CD4-positive, alpha-beta T cell (primary cell): ENCODE data around the gene MEI1. TPM values are rescaled to one million over a fixed set of nuclear protein-coding genes. Genes with fewer than 3 reads are reported as not detected.

ENCODE experiments used
- ATAC-seq: fragments of 200-7000 bp; cut with Tn5 transposase; one replicate; pipeline ENCODE4 v1.10.0; 2022; ENCODE audit warnings: mild to moderate bottlenecking; ENCODE audit not compliant: poor library complexity
- CTCF ChIA-PET: fragments of 350-600 bp; sonication (Branson Sonifier 250); formaldehyde crosslinking; loops from one replicate; lab custom pipeline; 2021; ENCODE audit warnings: antibody characterized with exemption, inconsistent platforms; lab: Charles Lee
- POLR2A ChIA-PET: fragments of 350-600 bp; sonication (Branson Sonifier 250); formaldehyde crosslinking; loops from one replicate; lab custom pipeline; 2021; ENCODE audit warnings: antibody characterized with exemption, inconsistent platforms; lab: Charles Lee
- DNase-seq, 14 experiments: peaks; one replicate each; pipeline ENCODE4 v3.0.0-alpha.2; 2013 to 2020; ENCODE audit warnings: mixed read lengths in 2 of 14
- H3K27ac ChIP-seq, 2 donors: one replicate each; pipeline versions ENCODE4 v1.5.1 to v1.7.0; 2013; ENCODE audit warnings: low read length in 2 of 2, low read depth in 1 of 2, mild to moderate bottlenecking in 1 of 2
- H3K27me3 ChIP-seq, 2 experiments: 1 replicate in 1 of 2; 2 replicates in 1 of 2; pipeline versions ENCODE4 v1.6.1 to v1.7.0; 2013; ENCODE audit warnings: low read length in 2 of 2, control low read depth in 1 of 2, mild to moderate bottlenecking in 1 of 2, moderate library complexity in 1 of 2; ENCODE audit not compliant: insufficient read depth in 2 of 2, control insufficient read depth in 1 of 2
- H3K36me3 ChIP-seq: one replicate; pipeline ENCODE4 v1.6.1; 2013; ENCODE audit warnings: low read length, control low read depth; ENCODE audit not compliant: insufficient read depth
- H3K4me1 ChIP-seq: one replicate; pipeline ENCODE4 v1.6.1; 2013; ENCODE audit warnings: low read length, control low read depth; ENCODE audit not compliant: insufficient read depth
- H3K4me3 ChIP-seq: one replicate; pipeline ENCODE4 v1.5.1; 2013; ENCODE audit warnings: mild to moderate bottlenecking, low read length, moderate library complexity
- H3K9me3 ChIP-seq, 2 experiments: 1 replicate in 1 of 2; 2 replicates in 1 of 2; pipeline versions ENCODE4 v1.6.1 to v1.7.0; 2013; ENCODE audit warnings: low read length in 2 of 2, mild to moderate bottlenecking in 2 of 2, control low read depth in 1 of 2, moderate library complexity in 1 of 2; ENCODE audit not compliant: control insufficient read depth in 1 of 2, insufficient read depth in 1 of 2
- H3K27ac Mint-ChIP-seq: one replicate; pipeline ENCODE4 v1.8.0; 2020; ENCODE audit warnings: mixed read lengths
- H3K27me3 Mint-ChIP-seq: one replicate; pipeline ENCODE4 v1.8.0; 2021; ENCODE audit warnings: mixed read lengths
- H3K36me3 Mint-ChIP-seq: one replicate; pipeline ENCODE4 v1.8.0; 2021; ENCODE audit warnings: low read depth, mixed read lengths
- H3K4me1 Mint-ChIP-seq: one replicate; pipeline ENCODE4 v1.8.0; 2021; ENCODE audit warnings: low read depth, mixed read lengths
- H3K4me3 Mint-ChIP-seq: one replicate; pipeline ENCODE4 v1.8.0; 2020; ENCODE audit warnings: mild to moderate bottlenecking, mixed read lengths
- H3K9me3 Mint-ChIP-seq: one replicate; pipeline ENCODE4 v1.8.0; 2020; ENCODE audit warnings: mixed read lengths
- CTCF ChIP-seq: fragments of 200-600 bp; IDR thresholded peaks from one replicate; pipeline ENCODE4 v1.8.0; 2022; ENCODE audit warnings: antibody characterized with exemption, mild to moderate bottlenecking
- intact Hi-C, 2 experiments: fragments of 100-400 bp; cut with DNase I in 1 of 2; cut with micrococcal nuclease in 1 of 2; formaldehyde crosslinking; loops; one replicate each; pipeline versions ENCODE4 v1.15.1 to v1.9.0; 2023 to 2025; cut with DNase I, micrococcal nuclease
- total RNA-seq, 174 experiments: library from RNA in 2 of 174; stranded (reverse) in 2 of 174; gene quantifications; one replicate each; pipeline ENCODE4 v1.2.3 and lab custom pipeline; 2021 to 2026

Gene MEI1
- total RNA-seq, 2 experiments from 2014 or later: 64.4 to 81.0 TPM

GRCh38 chr22:41847300-41847699, 148.0 kb downstream of the MEI1 start:
- H3K27ac Mint-ChIP-seq: no peak overlapping the region
- no peak overlapping the region for H3K4me3 ChIP-seq
- no peaks in the 10 kb centered on the region for H3K9me3 Mint-ChIP-seq
- ATAC-seq (no peak), DNase-seq (no peak)
- ChIA-PET POLR2A (interaction anchor here (7.2 kb wide), 1 partner anchor 14 kb away, joined by 41 read pairs; the partner anchor contains the start of gene SREBF2), CTCF (interaction anchor here (0.6 to 2.3 kb wide), 3 partner anchors 11 to 72 kb away, joined by 3 to 10 read pairs (median 4); no protein-coding TSS in a partner anchor)
- no peak overlapping the region for H3K4me3 Mint-ChIP-seq
- H3K36me3 ChIP-seq: no peaks in the 10 kb centered on the region
- H3K36me3 Mint-ChIP-seq: no peaks in the 10 kb centered on the region
- TF ChIP-seq CTCF: no peak
- intact Hi-C loops: no loop called here
- no peaks in the 10 kb centered on the region for H3K27me3 ChIP-seq
- H3K4me1 Mint-ChIP-seq: peaks cover 50% of the 10 kb centered on the region
- no peaks in the 10 kb centered on the region for H3K27me3 Mint-ChIP-seq
- peaks cover 40% of the 10 kb centered on the region for H3K4me1 ChIP-seq
- H3K27ac ChIP-seq: no peak overlapping the region
- H3K9me3 ChIP-seq: no peaks in the 10 kb centered on the region

GRCh38 chr22:41848468-41848867, 149.2 kb downstream of the MEI1 start:
- TF ChIP-seq CTCF: no peak
- no peaks in the 10 kb centered on the region for H3K27me3 ChIP-seq
- Mint-ChIP-seq H3K4me3 (no peak overlapping the region), H3K27me3 (no peaks in the 10 kb centered on the region), H3K36me3 (no peaks in the 10 kb centered on the region), H3K4me1 (peaks cover 45% of the 10 kb centered on the region), H3K9me3 (no peaks in the 10 kb centered on the region), H3K27ac (no peak overlapping the region)
- H3K36me3 ChIP-seq: no peaks in the 10 kb centered on the region
- no peak overlapping the region for H3K4me3 ChIP-seq
- H3K9me3 ChIP-seq: no peaks in the 10 kb centered on the region
- ATAC-seq: peak; percentile 43
- no peak overlapping the region for H3K27ac ChIP-seq
- peaks cover 29% of the 10 kb centered on the region for H3K4me1 ChIP-seq
- intact Hi-C loops: no loop called here
- ChIA-PET POLR2A (no interaction called here), CTCF (no interaction called here)
- peak in 2 of 14 experiments; percentile 55 to 63 for DNase-seq

Other genes starting within 250 kb of the MEI1 start
- gene PHF5A, start 230.8 kb upstream of the MEI1 start, total RNA-seq: 10 to 100 TPM; 41.3 to 44.2 TPM
- 10 to 100 TPM; 69.5 to 71.9 TPM for gene ACO2, start 230.4 kb upstream of the MEI1 start, total RNA-seq
- 10 to 100 TPM; 13.4 to 17.3 TPM for gene POLR3H, start 155.0 kb upstream of the MEI1 start, total RNA-seq
- gene CSDC2, start 138.5 kb upstream of the MEI1 start, total RNA-seq: not detected
- 10 to 100 TPM; 24.8 to 25.5 TPM for gene PMM1, start 109.7 kb upstream of the MEI1 start, total RNA-seq
- 10 to 100 TPM; 12.7 to 13.0 TPM for gene DESI1, start 78.5 kb upstream of the MEI1 start, total RNA-seq
- gene XRCC6, start 78.2 kb upstream of the MEI1 start, total RNA-seq: 100 to 1,000 TPM; 162 TPM
- gene SNU13, start 10.6 kb upstream of the MEI1 start, total RNA-seq: 100 to 1,000 TPM; 134 to 140 TPM
- 10 to 100 TPM; 14.1 to 16.2 TPM for gene CCDC134, start 101.2 kb downstream of the MEI1 start, total RNA-seq
- 10 to 100 TPM; 67.2 to 69.9 TPM for gene SREBF2, start 133.6 kb downstream of the MEI1 start, total RNA-seq
- gene SHISA8, start 215.6 kb downstream of the MEI1 start, total RNA-seq: under 1 TPM; 0.56 to 0.60 TPM
- 10 to 100 TPM; 12.2 to 12.9 TPM for gene TNFRSF13C, start 227.3 kb downstream of the MEI1 start, total RNA-seq
- gene CENPM, start 247.6 kb downstream of the MEI1 start, total RNA-seq: 1 to 10 TPM; 7.6 to 8.4 TPM